Neural progenitor cell (in vitro differentiated cells): Measurements from ENCODE around the gene KRT73. TPM values are rescaled to one million over a fixed set of nuclear protein-coding genes. Genes with fewer than 3 reads are reported as not detected.

Experiments
- DNase-seq: peaks from one replicate; pipeline ENCODE4 v3.0.0-alpha.2; 2016; ENCODE audit warnings: low spot score
- H2AFZ ChIP-seq: fragments of 200-600 bp; sonication (generic); replicated peaks from 2 replicates; pipeline ENCODE4 v1.6.1; 2016; ENCODE audit warnings: antibody characterized with exemption
- H3F3A ChIP-seq: fragments of 200-600 bp; sonication (generic); 2 replicates; pipeline ENCODE4 v1.6.1; 2016; ENCODE audit warnings: antibody characterized with exemption, low read depth
- H3K27ac ChIP-seq: fragments of 200-600 bp; sonication (generic); 2 replicates; pipeline ENCODE4 v1.5.1; 2016; ENCODE audit warnings: mild to moderate bottlenecking
- H3K27me3 ChIP-seq: fragments of 200-600 bp; sonication (generic); 2 replicates; pipeline ENCODE4 v1.6.1; 2016; ENCODE audit warnings: mild to moderate bottlenecking, moderate library complexity
- H3K36me3 ChIP-seq: fragments of 200-600 bp; sonication (generic); 2 replicates; pipeline ENCODE4 v1.5.1; 2016
- H3K4me1 ChIP-seq: fragments of 200-600 bp; sonication (generic); 2 replicates; pipeline ENCODE4 v1.6.1; 2016; ENCODE audit warnings: mixed run types
- H3K4me2 ChIP-seq: fragments of 200-600 bp; sonication (generic); 2 replicates; pipeline ENCODE4 v1.6.1; 2016
- H3K4me3 ChIP-seq: fragments of 200-600 bp; sonication (generic); 2 replicates; pipeline ENCODE4 v1.5.1; 2016
- H3K79me2 ChIP-seq: fragments of 200-600 bp; sonication (generic); 2 replicates; pipeline ENCODE4 v1.6.1; 2016; ENCODE audit warnings: low read depth
- H3K9ac ChIP-seq: fragments of 200-600 bp; sonication (generic); 2 replicates; pipeline ENCODE4 v1.6.1; 2016
- H3K9me3 ChIP-seq: fragments of 200-600 bp; sonication (generic); 2 replicates; pipeline ENCODE4 v1.5.1; 2016; ENCODE audit warnings: low read depth
- H4K20me1 ChIP-seq: fragments of 200-600 bp; sonication (generic); 2 replicates; pipeline ENCODE4 v1.6.1; 2016; ENCODE audit warnings: low read depth
- H3K27ac Mint-ChIP-seq: 3 replicates; pipeline ENCODE4 v1.8.0; 2021; ENCODE audit warnings: mixed read lengths
- H3K27me3 Mint-ChIP-seq: 2 replicates; pipeline ENCODE4 v1.8.0; 2022; ENCODE audit warnings: low read depth, mild to moderate bottlenecking, inconsistent platforms, moderate library complexity, mixed read lengths; ENCODE audit not compliant: insufficient read depth
- H3K36me3 Mint-ChIP-seq: 3 replicates; pipeline ENCODE4 v1.8.0; 2021; ENCODE audit warnings: mixed read lengths
- H3K4me1 Mint-ChIP-seq: 3 replicates; pipeline ENCODE4 v1.8.0; 2021; ENCODE audit warnings: mixed read lengths
- H3K4me3 Mint-ChIP-seq: 3 replicates; pipeline ENCODE4 v1.8.0; 2021; ENCODE audit warnings: mild to moderate bottlenecking, moderate library complexity, mixed read lengths
- H3K9me3 Mint-ChIP-seq: 3 replicates; pipeline ENCODE4 v1.8.0; 2020; ENCODE audit warnings: mixed read lengths
- CTCF ChIP-seq: fragments of 200-600 bp; sonication (generic); IDR thresholded peaks from 2 replicates; pipeline ENCODE4 v1.5.1; 2017; ENCODE audit warnings: antibody characterized with exemption, mild to moderate bottlenecking
- EZH2 ChIP-seq: fragments of 200-600 bp; sonication (generic); IDR thresholded peaks from 2 replicates; pipeline ENCODE4 v1.6.1; 2017; ENCODE audit warnings: antibody characterized with exemption, mild to moderate bottlenecking, moderate library complexity
- EZH2phosphoT487 ChIP-seq: fragments of 200-600 bp; sonication (generic); IDR thresholded peaks from 2 replicates; pipeline ENCODE4 v1.6.1; 2017; ENCODE audit warnings: antibody characterized with exemption
- total RNA-seq: library from RNA; depleted of rRNA; stranded (reverse); fragments of >200 nt; gene quantifications from 2 replicates; pipeline ENCODE4 v1.2.3, GENCODE V29; 2015; ENCODE audit warnings: low replicate concordance

KRT73 gene
- not detected in 2 replicates for total RNA-seq

- DNase-seq: no peak
- Histone ChIP-seq H3K9ac (no peak within 1 kb of the TSS), H3K4me2 (no peak within 1 kb of the TSS), H3K9me3 (no peaks in the 10 kb centered on the region), H3K27ac (no peak within 1 kb of the TSS), H3K36me3 (no peaks in the 10 kb centered on the region), H3K27me3 (no peaks in the 10 kb centered on the region), H3K79me2 (no peaks in the 10 kb centered on the region), H3K4me3 (no peak within 1 kb of the TSS), H4K20me1 (no peaks in the 10 kb centered on the region), H3K4me1 (peaks cover 19% of the 10 kb centered on the region), H3F3A (no peaks in the 10 kb centered on the region), H2AFZ (no peak within 1 kb of the TSS)
- TF ChIP-seq EZH2phosphoT487 (no peak), CTCF (no peak), EZH2 (no peak)
- Mint-ChIP-seq H3K4me3 (no peak within 1 kb of the TSS), H3K27me3 (peaks cover 3% of the 10 kb centered on the region), H3K4me1 (peaks cover 5% of the 10 kb centered on the region), H3K9me3 (no peaks in the 10 kb centered on the region), H3K27ac (no peak within 1 kb of the TSS), H3K36me3 (no peaks in the 10 kb centered on the region)
Observed at GRCh38 chr12:52618216-52618615, at the start of gene KRT73. Gene KRT73, minus strand, starts transcription at chr12:52618559. Its CDS starts 35 bp downstream, at chr12:52618524.

- H3K9me3 Mint-ChIP-seq: no peaks in the 10 kb centered on the region
- Histone ChIP-seq H3K4me1 (no peaks in the 10 kb centered on the region), H3K27ac (no peak overlapping the region), H3K4me3 (no peak overlapping the region), H3K9ac (no peak overlapping the region), H3K79me2 (no peaks in the 10 kb centered on the region), H3K36me3 (no peaks in the 10 kb centered on the region), H4K20me1 (no peaks in the 10 kb centered on the region), H2AFZ (no peak overlapping the region), H3K9me3 (no peaks in the 10 kb centered on the region), H3K4me2 (no peak overlapping the region), H3K27me3 (no peaks in the 10 kb centered on the region), H3F3A (no peaks in the 10 kb centered on the region)
- H3K36me3 Mint-ChIP-seq: no peaks in the 10 kb centered on the region
- TF ChIP-seq CTCF: no peak
- no peak for TF ChIP-seq EZH2
- TF ChIP-seq EZH2phosphoT487: no peak
- H3K27me3 Mint-ChIP-seq: peaks cover 2% of the 10 kb centered on the region
- H3K27ac Mint-ChIP-seq: no peak overlapping the region
- H3K4me1 Mint-ChIP-seq: no peaks in the 10 kb centered on the region
- DNase-seq: no peak
- H3K4me3 Mint-ChIP-seq: no peak overlapping the region
Observed at GRCh38 chr12:52667931-52668330, 49.6 kb upstream of the KRT73 start.

GRCh38 chr12:52667509-52667908 is 49.1 kb upstream of the KRT73 start:
- no peaks in the 10 kb centered on the region for H3K36me3 ChIP-seq
- no peaks in the 10 kb centered on the region for H3F3A ChIP-seq
- H3K4me1 ChIP-seq: no peaks in the 10 kb centered on the region
- no peaks in the 10 kb centered on the region for H3K27me3 ChIP-seq
- no peak overlapping the region for H3K27ac ChIP-seq
- no peak overlapping the region for H2AFZ ChIP-seq
- no peaks in the 10 kb centered on the region for H3K79me2 ChIP-seq
- no peaks in the 10 kb centered on the region for H3K9me3 Mint-ChIP-seq
- H3K27ac Mint-ChIP-seq: no peak overlapping the region
- TF ChIP-seq EZH2phosphoT487: no peak
- peak; percentile 50 for TF ChIP-seq CTCF
- H3K9me3 ChIP-seq: no peaks in the 10 kb centered on the region
- peaks cover under 1% of the 10 kb centered on the region for H3K4me1 Mint-ChIP-seq
- peak; percentile 40 for DNase-seq
- H3K4me3 Mint-ChIP-seq: no peak overlapping the region
- no peak overlapping the region for H3K4me2 ChIP-seq
- no peak overlapping the region for H3K9ac ChIP-seq
- H3K4me3 ChIP-seq: no peak overlapping the region
- peaks cover 2% of the 10 kb centered on the region for H3K27me3 Mint-ChIP-seq
- H3K36me3 Mint-ChIP-seq: no peaks in the 10 kb centered on the region
- H4K20me1 ChIP-seq: no peaks in the 10 kb centered on the region
